K562 (cell line): ENCODE results near the gene LPIN2. TPM values are rescaled to one million over a fixed set of nuclear protein-coding genes. Genes with fewer than 3 reads are reported as not detected.

Experiments
- ATAC-seq: fragments of 200-7000 bp; cut with Tn5 transposase; 3 replicates; pipeline ENCODE4 v1.9.1; 2020; ENCODE audit warnings: moderate library complexity
- BruUV-seq: library from RNA; stranded (reverse); fragments of 400-500 nt; replicated peaks from 2 replicates; lab custom pipeline; 2021; lab: Mats Ljungman, UMichigan
- CTCF ChIA-PET: fragments of 300-600 bp; formaldehyde crosslinking; extraction: SDS; loops from one replicate; lab custom pipeline; 2021; ENCODE audit warnings: low intra/inter-chr PET ratio; lab: Yijun Ruan, JAX
- POLR2A ChIA-PET: fragments of 300-600, 350-650 bp; sonication (Branson Sonifier 250); formaldehyde crosslinking; extraction: SDS; loops from one replicate; lab custom pipeline; 2021; ENCODE audit warnings: antibody characterized with exemption, inconsistent platforms; lab: Yijun Ruan, JAX
- DNase-seq, 4 experiments: peaks; one replicate each; pipeline versions ENCODE4 v3.0.0 to v3.0.0-alpha.2; 2011 to 2018; ENCODE audit warnings: low spot score in 3 of 4, mixed read lengths in 3 of 4; ENCODE audit errors: extremely low read depth in 1 of 4
- FAIRE-seq: peaks from 2 replicates; lab custom pipeline; 2011; peaks lifted over from hg19 to GRCh38; lab: Jason Lieb, UNC
- H2AFZ ChIP-seq: 2 replicates; pipeline ENCODE4 v1.6.0; 2011; ENCODE audit warnings: low read depth, low read length, control low read depth, inconsistent platforms
- H3K27ac ChIP-seq: fragments of 200-600 bp; 3 replicates; pipeline ENCODE4 v1.8.0; 2011; ENCODE audit warnings: low read depth, mild to moderate bottlenecking, control low read depth, inconsistent platforms, low read length, moderate library complexity, mixed read lengths; ENCODE audit errors: extremely low read depth
- H3K27me3 ChIP-seq, 2 experiments: fragments of 300-600 bp in 1 of 2; 2 replicates in 1 of 2; 3 replicates in 1 of 2; pipeline versions ENCODE4 v1.6.0 to v1.8.0; 2011; ENCODE audit warnings: inconsistent platforms in 2 of 2, low read length in 2 of 2, mild to moderate bottlenecking in 1 of 2, mixed read lengths in 1 of 2, moderate library complexity in 1 of 2; ENCODE audit not compliant: control insufficient read depth in 2 of 2, insufficient read depth in 2 of 2
- H3K36me3 ChIP-seq: fragments of 300-600 bp; 3 replicates; pipeline ENCODE4 v1.8.0; 2011; ENCODE audit warnings: mild to moderate bottlenecking, low read length, inconsistent platforms; ENCODE audit not compliant: control insufficient read depth, insufficient read depth
- H3K4me1 ChIP-seq, 2 experiments: fragments of 200-600 bp in 1 of 2; replicated peaks in 1 of 2; 2 replicates in 1 of 2; 3 replicates in 1 of 2; pipeline versions ENCODE4 v1.5.1 to v1.8.0; 2011; ENCODE audit warnings: inconsistent platforms in 2 of 2, low read length in 2 of 2, mild to moderate bottlenecking in 1 of 2, mixed read lengths in 1 of 2, moderate library complexity in 1 of 2; ENCODE audit not compliant: control insufficient read depth in 2 of 2, insufficient read depth in 2 of 2
- H3K4me2 ChIP-seq: 2 replicates; pipeline ENCODE4 v1.6.1; 2011; ENCODE audit warnings: low read length, control low read depth, inconsistent platforms, mixed read lengths; ENCODE audit not compliant: insufficient read depth
- H3K4me3 ChIP-seq: fragments of 200-600 bp; sonication (generic), shearing (Covaris generic); 2 replicates; pipeline ENCODE4 v1.5.1; 2016; ENCODE audit warnings: control low read depth, inconsistent platforms
- H3K79me2 ChIP-seq: fragments of 200-600 bp; 3 replicates; pipeline ENCODE4 v1.8.0; 2011; ENCODE audit warnings: low read length, inconsistent platforms; ENCODE audit not compliant: control insufficient read depth, insufficient read depth
- H3K9ac ChIP-seq, 2 experiments: 2 replicates each; pipeline versions ENCODE4 v1.6.0 to v1.6.1; 2011; ENCODE audit warnings: low read depth in 2 of 2, low read length in 2 of 2, control low read depth in 1 of 2, inconsistent platforms in 1 of 2, mild to moderate bottlenecking in 1 of 2, mixed read lengths in 1 of 2; ENCODE audit not compliant: insufficient read depth in 1 of 2
- H3K9me1 ChIP-seq: one replicate; pipeline ENCODE4 v1.6.0; 2011; ENCODE audit warnings: inconsistent platforms, mild to moderate bottlenecking, low read length, moderate library complexity; ENCODE audit not compliant: control insufficient read depth, insufficient read depth
- H3K9me3 ChIP-seq: replicated peaks from 2 replicates; pipeline ENCODE4 v1.5.1; 2011; ENCODE audit warnings: low read depth, low read length, inconsistent platforms; ENCODE audit not compliant: control insufficient read depth, insufficient read depth
- H4K20me1 ChIP-seq: replicated peaks from 2 replicates; pipeline ENCODE4 v1.6.1; 2011; ENCODE audit warnings: low read length, inconsistent platforms, mixed read lengths; ENCODE audit not compliant: control insufficient read depth, insufficient read depth
- ARID1B ChIP-seq: fragments of 450-650 bp; IDR thresholded peaks from 2 replicates; pipeline ENCODE4 v1.6.1; 2016; ENCODE audit warnings: antibody characterized with exemption, mild to moderate bottlenecking, inconsistent platforms
- FOXA1 ChIP-seq: fragments of 450-650 bp; IDR thresholded peaks from 2 replicates; pipeline ENCODE4 v1.6.1; 2016; ENCODE audit warnings: mild to moderate bottlenecking, borderline replicate concordance
- LEF1 ChIP-seq: fragments of 450-650 bp; IDR thresholded peaks from 2 replicates; pipeline ENCODE4 v1.6.1; 2016; ENCODE audit warnings: mild to moderate bottlenecking
- NFIC ChIP-seq: fragments of 450-650 bp; IDR thresholded peaks from 2 replicates; pipeline ENCODE4 v1.6.1; 2017; ENCODE audit warnings: mild to moderate bottlenecking, inconsistent platforms
- NRF1 ChIP-seq, 2 experiments: fragments of 450-650 bp; IDR thresholded peaks in 1 of 2; conservative IDR thresholded peaks in 1 of 2; 2 replicates each; pipeline ENCODE4 v1.6.1; 2014; ENCODE audit warnings: mild to moderate bottlenecking in 2 of 2
- ZNF3 ChIP-seq: fragments of 250-450 bp; sonication (Bioruptor Pico); IDR thresholded peaks from 2 replicates; pipeline ENCODE4 v1.5.0; 2021; ENCODE audit warnings: mild to moderate bottlenecking, moderate library complexity
- ZNF561 ChIP-seq: fragments of 450-650 bp; formaldehyde crosslinking; conservative IDR thresholded peaks from 2 replicates; pipeline ENCODE4 v1.4.0; 2020; ENCODE audit warnings: mild to moderate bottlenecking, moderate library complexity
- WGBS: fragments of 100-300 bp; shearing (Covaris generic); methylation state at CpG from one replicate; pipeline ENCODE4 v1.1.6; 2016; ENCODE audit warnings: low coverage, mixed read lengths; ENCODE audit not compliant: insufficient coverage; ENCODE audit errors: missing lambda C conversion rate; 5-methylcytosine and 5-hydroxymethylcytosine counted together
- in situ Hi-C: fragments of 300-500 bp; cut with MboI; formaldehyde crosslinking; loops from 4 replicates; pipeline ENCODE4 v1.15.0; 2018; ENCODE audit warnings: inconsistent platforms, mixed read lengths
- intact Hi-C: fragments of 100-400 bp; cut with micrococcal nuclease; formaldehyde crosslinking; loops from 2 replicates; pipeline ENCODE4 v1.14.2; 2022
- polyA plus RNA-seq, 8 experiments: library from polyadenylated mRNA; depleted of rRNA in 4 of 8; stranded (reverse) in 5 of 8; unstranded in 3 of 8; fragments of >200 nt; fragmentation: Nextera tagmentation in 2 of 8; fragmentation: Illumina TruSeq in 1 of 8; extraction: Ambion mirVana in 2 of 8; extraction: Trizol in 1 of 8; gene quantifications; 2 replicates each; pipeline versions ENCODE4 v1.2.1 to v1.2.3, GENCODE V29; 2011 to 2014; ENCODE audit warnings: inconsistent platforms in 1 of 8, missing spikeins in 1 of 8
- total RNA-seq, 7 experiments: library from RNA; depleted of rRNA in 6 of 7; stranded (reverse); fragments of >200 nt in 6 of 7; fragmentation: Illumina TruSeq in 2 of 7; extraction: Trizol in 2 of 7; gene quantifications; 2 replicates each; pipeline versions ENCODE4 v1.2.1 to v1.2.3, GENCODE V29; 2011 to 2021; ENCODE audit warnings: low replicate concordance in 1 of 7
- TF ChIP-seq, protein P1 (sequence below): fragments of 250-450 bp; sonication (Bioruptor Pico); IDR thresholded peaks from 2 replicates; pipeline ENCODE4 v1.5.0; 2022; ENCODE audit warnings: mild to moderate bottlenecking
- TF ChIP-seq, protein P2 (sequence below): IDR thresholded peaks from 3 replicates; pipeline ENCODE4 v1.6.1; 2011; ENCODE audit warnings: borderline replicate concordance, mild to moderate bottlenecking; ENCODE audit not compliant: insufficient read length, insufficient read depth

LPIN2 gene
- total and polyA plus RNA-seq, 9 of the 15 experiments (the other 6 are each of a cell fraction or from before 2014, with no cell fraction given): 5.2 to 34.8 (median 24.6) TPM

DNA sequence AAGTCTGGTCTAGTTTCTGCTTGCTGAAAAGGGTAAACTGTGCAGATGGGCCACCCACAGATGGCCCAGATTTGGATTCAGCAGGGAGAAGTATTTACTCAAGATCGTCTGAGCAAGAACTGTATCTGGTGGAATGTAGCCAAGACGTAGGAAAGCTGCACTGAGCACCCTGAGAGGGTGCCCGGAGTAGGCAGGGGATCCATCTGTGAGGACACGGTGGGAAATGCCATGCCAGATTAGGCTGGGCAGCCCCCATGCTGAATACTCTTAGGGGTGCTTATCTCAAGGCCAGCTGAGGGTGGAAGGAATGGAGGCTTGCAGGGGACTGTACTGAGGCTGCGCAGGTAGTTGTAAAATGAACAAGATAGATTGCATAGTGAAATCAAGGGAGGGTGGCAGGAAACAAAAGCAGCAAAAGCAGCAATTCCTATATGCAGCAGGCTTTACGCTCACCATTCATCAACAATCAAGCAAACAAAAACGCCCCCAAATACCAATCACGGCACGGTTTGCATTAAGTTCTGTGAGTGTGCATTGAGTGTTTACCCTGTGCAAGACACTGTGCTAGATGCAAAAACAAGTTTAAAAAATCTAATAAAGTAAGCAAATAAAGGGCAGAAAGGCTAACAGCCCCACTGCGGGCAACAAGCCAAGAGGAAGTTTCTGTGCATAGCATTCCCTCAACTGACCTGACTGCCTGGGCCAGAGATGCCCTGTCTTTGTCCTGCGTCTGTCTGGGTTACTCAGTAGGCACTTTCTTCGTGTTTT is 32.2 kb upstream of the LPIN2 start:
- ChIA-PET CTCF (no interaction called here), POLR2A (interaction anchor here (2.0 kb wide), 1 partner anchor 8 kb away, joined by 5 read pairs; no protein-coding TSS in a partner anchor)
- no TSS peak for BruUV-seq
- no peak overlapping the region for H3K4me3 ChIP-seq
- DNase-seq: no peak
- intact Hi-C loops: no loop called here
- peak; percentile 53 for ATAC-seq
- no peak overlapping the region; a peak in 1 of 4 replicates for H3K9ac ChIP-seq
- no peaks in the 10 kb centered on the region for H3K27me3 ChIP-seq
- WGBS: 31% methylated on average over 12 of the region's 12 CpGs
- H3K36me3 ChIP-seq: no peaks in the 10 kb centered on the region
- peaks cover 6 to 14% of the 10 kb centered on the region in 2 experiments; a peak in 4 of 5 replicates for H3K4me1 ChIP-seq
- FAIRE-seq: peak; percentile 29
- no peaks in the 10 kb centered on the region for H3K9me3 ChIP-seq
- no peaks in the 10 kb centered on the region for H3K79me2 ChIP-seq
- no peaks in the 10 kb centered on the region for H4K20me1 ChIP-seq
- in situ Hi-C loops: no loop called here
- H2AFZ ChIP-seq: peak overlapping the region; percentile 60
- TF ChIP-seq, protein P1, sequence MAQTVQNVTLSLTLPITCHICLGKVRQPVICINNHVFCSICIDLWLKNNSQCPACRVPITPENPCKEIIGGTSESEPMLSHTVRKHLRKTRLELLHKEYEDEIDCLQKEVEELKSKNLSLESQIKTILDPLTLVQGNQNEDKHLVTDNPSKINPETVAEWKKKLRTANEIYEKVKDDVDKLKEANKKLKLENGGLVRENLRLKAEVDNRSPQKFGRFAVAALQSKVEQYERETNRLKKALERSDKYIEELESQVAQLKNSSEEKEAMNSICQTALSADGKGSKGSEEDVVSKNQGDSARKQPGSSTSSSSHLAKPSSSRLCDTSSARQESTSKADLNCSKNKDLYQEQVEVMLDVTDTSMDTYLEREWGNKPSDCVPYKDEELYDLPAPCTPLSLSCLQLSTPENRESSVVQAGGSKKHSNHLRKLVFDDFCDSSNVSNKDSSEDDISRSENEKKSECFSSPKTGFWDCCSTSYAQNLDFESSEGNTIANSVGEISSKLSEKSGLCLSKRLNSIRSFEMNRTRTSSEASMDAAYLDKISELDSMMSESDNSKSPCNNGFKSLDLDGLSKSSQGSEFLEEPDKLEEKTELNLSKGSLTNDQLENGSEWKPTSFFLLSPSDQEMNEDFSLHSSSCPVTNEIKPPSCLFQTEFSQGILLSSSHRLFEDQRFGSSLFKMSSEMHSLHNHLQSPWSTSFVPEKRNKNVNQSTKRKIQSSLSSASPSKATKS (CRISPR knock-in tag): no peak
- peak; percentile 63; the same call in 1 of the 2 replicates for TF ChIP-seq NFIC
- peak; percentile 76 to 81 for TF ChIP-seq NRF1 (conservative IDR thresholded peaks at IDR 0.05 in 1 of 2, IDR thresholded peaks at IDR 0.05 in 1 of 2)
- TF ChIP-seq ARID1B: no peak
- no peak for TF ChIP-seq ZNF561 (CRISPR knock-in tag)
- TF ChIP-seq ZNF3 (CRISPR knock-in tag): no peak
- no peak for TF ChIP-seq LEF1
- TF ChIP-seq FOXA1: no peak
- TF ChIP-seq, protein P2, sequence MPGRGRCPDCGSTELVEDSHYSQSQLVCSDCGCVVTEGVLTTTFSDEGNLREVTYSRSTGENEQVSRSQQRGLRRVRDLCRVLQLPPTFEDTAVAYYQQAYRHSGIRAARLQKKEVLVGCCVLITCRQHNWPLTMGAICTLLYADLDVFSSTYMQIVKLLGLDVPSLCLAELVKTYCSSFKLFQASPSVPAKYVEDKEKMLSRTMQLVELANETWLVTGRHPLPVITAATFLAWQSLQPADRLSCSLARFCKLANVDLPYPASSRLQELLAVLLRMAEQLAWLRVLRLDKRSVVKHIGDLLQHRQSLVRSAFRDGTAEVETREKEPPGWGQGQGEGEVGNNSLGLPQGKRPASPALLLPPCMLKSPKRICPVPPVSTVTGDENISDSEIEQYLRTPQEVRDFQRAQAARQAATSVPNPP: no peak
- H3K4me2 ChIP-seq: no peak overlapping the region; the same call in 1 of the 2 replicates
- no peak overlapping the region for H3K27ac ChIP-seq
- no peaks in the 10 kb centered on the region for H3K9me1 ChIP-seq
